Measurements from ENCODE around the gene CCDC197. TPM values are rescaled to one million over a fixed set of nuclear protein-coding genes. Genes with fewer than 3 reads are reported as not detected.

CCDC197 gene
- total RNA-seq, 1 experiment from 2014 or later: not detected

DNA sequence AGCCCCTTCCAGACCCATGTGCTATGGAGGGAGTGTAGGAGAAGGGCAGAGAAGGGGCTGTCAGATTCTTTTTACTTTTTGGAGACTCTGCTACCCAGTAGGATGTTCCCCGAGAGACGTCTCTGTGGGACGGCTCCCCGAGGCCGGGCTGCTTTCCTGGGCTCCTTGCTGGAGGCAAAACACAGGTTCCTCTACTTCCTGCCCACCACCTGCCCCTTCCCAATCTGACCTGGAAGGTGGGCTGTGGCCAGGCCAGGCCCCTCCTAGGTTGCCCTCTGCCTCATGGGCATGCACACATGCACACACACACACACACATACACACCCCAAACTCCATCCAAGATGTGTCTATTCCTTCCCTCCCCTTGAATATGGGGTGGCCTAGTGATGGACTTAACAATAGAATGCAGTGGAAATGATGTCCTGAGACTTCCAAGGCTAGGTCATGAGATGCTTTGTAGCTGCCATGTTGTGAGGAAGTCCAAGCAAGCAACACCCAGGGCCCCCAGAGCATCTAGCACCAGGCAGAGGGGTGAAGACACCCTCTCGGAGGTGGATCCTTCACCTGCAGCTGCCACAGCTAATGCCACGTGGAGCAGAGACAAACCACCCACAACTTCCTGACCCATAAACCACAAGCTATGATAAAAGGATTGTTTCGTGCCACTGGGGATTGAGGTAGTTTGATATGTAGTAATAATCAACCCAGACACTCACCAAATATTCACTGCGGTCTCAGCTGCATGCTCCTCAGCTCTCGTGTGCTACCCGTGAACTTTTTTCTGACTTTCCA is 19.1 kb upstream of the CCDC197 start:
- ATAC-seq: no peak
- Mint-ChIP-seq H3K4me3 (no peak overlapping the region), H3K27ac (no peak overlapping the region), H3K36me3 (no peaks in the 10 kb centered on the region), H3K4me1 (peaks cover 8% of the 10 kb centered on the region), H3K27me3 (ENCODE audit: low read depth) (no peaks in the 10 kb centered on the region), H3K9me3 (no peaks in the 10 kb centered on the region)
- DNase-seq (ENCODE audit: low spot score): no peak
- TF ChIP-seq, protein P1, sequence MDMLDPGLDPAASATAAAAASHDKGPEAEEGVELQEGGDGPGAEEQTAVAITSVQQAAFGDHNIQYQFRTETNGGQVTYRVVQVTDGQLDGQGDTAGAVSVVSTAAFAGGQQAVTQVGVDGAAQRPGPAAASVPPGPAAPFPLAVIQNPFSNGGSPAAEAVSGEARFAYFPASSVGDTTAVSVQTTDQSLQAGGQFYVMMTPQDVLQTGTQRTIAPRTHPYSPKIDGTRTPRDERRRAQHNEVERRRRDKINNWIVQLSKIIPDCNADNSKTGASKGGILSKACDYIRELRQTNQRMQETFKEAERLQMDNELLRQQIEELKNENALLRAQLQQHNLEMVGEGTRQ (CRISPR knock-in tag; IDR thresholded peaks at IDR 0.05): no peak
- TF ChIP-seq SOX15 (CRISPR knock-in tag; IDR thresholded peaks at IDR 0.05) (no peak), ZNF121 (CRISPR knock-in tag; IDR thresholded peaks at IDR 0.05) (no peak)
- POLR2A ChIA-PET: no interaction called here
- CTCF ChIA-PET: interaction anchor here (0.5 to 4.8 kb wide), 3 partner anchors 10 to 158 kb away, joined by 3 to 30 read pairs (median 3); no protein-coding TSS in a partner anchor

DNA sequence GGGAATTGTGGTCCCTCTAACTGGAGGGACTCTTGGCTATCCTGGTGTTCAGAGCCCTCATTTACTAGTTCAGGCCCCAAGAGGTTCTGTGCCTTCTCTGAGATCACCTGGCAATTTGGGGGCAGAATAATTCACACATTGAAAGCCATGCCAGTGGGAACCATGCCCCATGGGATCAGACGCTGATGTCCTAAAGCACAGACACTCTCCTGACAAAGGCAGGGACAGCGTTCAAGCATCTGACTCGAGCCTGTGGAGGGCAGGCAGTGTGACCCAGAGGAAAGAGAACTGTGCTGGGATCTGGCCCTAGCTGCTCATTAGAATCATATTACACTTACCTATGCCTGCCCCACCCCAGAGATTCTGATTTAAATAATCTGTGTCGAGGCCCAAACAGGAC is 18.4 kb upstream of the CCDC197 start:
- no peaks in the 10 kb centered on the region for H3K27me3 Mint-ChIP-seq (ENCODE audit: low read depth)
- H3K9me3 Mint-ChIP-seq: no peaks in the 10 kb centered on the region
- peaks cover 9% of the 10 kb centered on the region for H3K4me1 Mint-ChIP-seq
- ChIA-PET POLR2A (no interaction called here), CTCF (interaction anchor here (0.5 to 4.8 kb wide), 3 partner anchors 9 to 158 kb away, joined by 3 to 30 read pairs (median 3); no protein-coding TSS in a partner anchor)
- TF ChIP-seq, protein P2, sequence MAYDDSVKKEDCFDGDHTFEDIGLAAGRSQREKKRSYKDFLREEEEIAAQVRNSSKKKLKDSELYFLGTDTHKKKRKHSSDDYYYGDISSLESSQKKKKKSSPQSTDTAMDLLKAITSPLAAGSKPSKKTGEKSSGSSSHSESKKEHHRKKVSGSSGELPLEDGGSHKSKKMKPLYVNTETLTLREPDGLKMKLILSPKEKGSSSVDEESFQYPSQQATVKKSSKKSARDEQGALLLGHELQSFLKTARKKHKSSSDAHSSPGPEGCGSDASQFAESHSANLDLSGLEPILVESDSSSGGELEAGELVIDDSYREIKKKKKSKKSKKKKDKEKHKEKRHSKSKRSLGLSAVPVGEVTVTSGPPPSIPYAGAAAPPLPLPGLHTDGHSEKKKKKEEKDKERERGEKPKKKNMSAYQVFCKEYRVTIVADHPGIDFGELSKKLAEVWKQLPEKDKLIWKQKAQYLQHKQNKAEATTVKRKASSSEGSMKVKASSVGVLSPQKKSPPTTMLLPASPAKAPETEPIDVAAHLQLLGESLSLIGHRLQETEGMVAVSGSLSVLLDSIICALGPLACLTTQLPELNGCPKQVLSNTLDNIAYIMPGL (CRISPR knock-in tag; IDR thresholded peaks at IDR 0.05): no peak
- no peak for TF ChIP-seq NFE2L1 (CRISPR knock-in tag; IDR thresholded peaks at IDR 0.05)
- no peak for DNase-seq (ENCODE audit: low spot score)
- H3K36me3 Mint-ChIP-seq: no peaks in the 10 kb centered on the region
- ATAC-seq: no peak
- H3K4me3 Mint-ChIP-seq: no peak overlapping the region
- no peak overlapping the region for H3K27ac Mint-ChIP-seq

DNA sequence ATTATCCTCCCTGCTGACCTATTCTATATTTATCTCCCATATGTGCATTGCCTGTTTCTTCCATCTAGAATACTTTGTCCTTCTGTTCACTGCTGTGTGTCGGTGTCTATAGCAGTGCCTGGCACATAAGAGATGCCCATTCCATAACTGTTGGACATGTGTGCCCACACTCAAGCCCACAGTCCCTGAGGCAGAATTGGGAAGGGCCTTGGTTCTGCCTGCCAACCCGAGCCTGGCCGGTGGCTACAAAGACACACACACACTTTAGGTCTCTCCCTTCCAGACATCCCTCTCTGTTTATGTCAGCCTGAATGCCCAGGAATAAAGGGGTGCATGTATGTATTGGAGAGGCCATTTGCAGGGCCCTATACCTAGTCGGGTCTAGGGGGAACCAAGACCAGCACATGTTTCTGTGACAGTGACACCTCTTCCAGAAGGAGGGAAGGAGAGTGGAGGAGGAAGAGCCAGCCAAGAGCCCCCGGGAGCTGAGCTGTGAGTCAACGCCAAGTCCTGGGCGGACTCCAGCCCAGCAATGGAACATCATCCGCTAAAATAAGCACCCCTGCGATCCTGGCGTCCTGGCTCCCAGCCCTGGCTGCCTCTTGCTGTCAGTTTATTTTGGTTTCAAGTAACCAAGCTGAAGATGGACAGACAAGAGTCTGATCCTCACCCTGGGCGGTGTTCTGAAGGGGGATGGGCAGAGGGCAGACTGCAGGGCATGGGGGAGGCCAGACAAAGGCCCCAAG is 16.5 kb upstream of the CCDC197 start:
- ChIA-PET CTCF (interaction anchor here (1.5 to 7.3 kb wide), 2 partner anchors 41 to 56 kb away, joined by 4 to 71 read pairs; no protein-coding TSS in a partner anchor), POLR2A (no interaction called here)
- DNase-seq (ENCODE audit: low spot score) (no peak), ATAC-seq (no peak)
- Mint-ChIP-seq H3K27ac (no peak overlapping the region), H3K4me3 (no peak overlapping the region), H3K27me3 (ENCODE audit: low read depth) (no peaks in the 10 kb centered on the region; the same call in 1 of the 2 replicates), H3K9me3 (no peaks in the 10 kb centered on the region), H3K36me3 (no peaks in the 10 kb centered on the region), H3K4me1 (peaks cover 17% of the 10 kb centered on the region)
- TF ChIP-seq GRHL2 (CRISPR knock-in tag; IDR thresholded peaks at IDR 0.05; ENCODE audit: insufficient replicate concordance, severe bottlenecking) (no peak), SP1 (CRISPR knock-in tag; conservative IDR thresholded peaks at IDR 0.05) (no peak), CREM (CRISPR knock-in tag; IDR thresholded peaks at IDR 0.05) (no peak), NFE2L1 (CRISPR knock-in tag; IDR thresholded peaks at IDR 0.05) (no peak), ZNF219 (CRISPR knock-in tag; IDR thresholded peaks at IDR 0.05; ENCODE audit: borderline replicate concordance) (no peak), TEAD1 (CRISPR knock-in tag; IDR thresholded peaks at IDR 0.05) (no peak), NR1H2 (CRISPR knock-in tag; IDR thresholded peaks at IDR 0.05) (no peak)
- TF ChIP-seq, protein P3, sequence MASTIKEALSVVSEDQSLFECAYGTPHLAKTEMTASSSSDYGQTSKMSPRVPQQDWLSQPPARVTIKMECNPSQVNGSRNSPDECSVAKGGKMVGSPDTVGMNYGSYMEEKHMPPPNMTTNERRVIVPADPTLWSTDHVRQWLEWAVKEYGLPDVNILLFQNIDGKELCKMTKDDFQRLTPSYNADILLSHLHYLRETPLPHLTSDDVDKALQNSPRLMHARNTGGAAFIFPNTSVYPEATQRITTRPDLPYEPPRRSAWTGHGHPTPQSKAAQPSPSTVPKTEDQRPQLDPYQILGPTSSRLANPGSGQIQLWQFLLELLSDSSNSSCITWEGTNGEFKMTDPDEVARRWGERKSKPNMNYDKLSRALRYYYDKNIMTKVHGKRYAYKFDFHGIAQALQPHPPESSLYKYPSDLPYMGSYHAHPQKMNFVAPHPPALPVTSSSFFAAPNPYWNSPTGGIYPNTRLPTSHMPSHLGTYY (CRISPR knock-in tag; IDR thresholded peaks at IDR 0.05): no peak
- TF ChIP-seq, protein P4, sequence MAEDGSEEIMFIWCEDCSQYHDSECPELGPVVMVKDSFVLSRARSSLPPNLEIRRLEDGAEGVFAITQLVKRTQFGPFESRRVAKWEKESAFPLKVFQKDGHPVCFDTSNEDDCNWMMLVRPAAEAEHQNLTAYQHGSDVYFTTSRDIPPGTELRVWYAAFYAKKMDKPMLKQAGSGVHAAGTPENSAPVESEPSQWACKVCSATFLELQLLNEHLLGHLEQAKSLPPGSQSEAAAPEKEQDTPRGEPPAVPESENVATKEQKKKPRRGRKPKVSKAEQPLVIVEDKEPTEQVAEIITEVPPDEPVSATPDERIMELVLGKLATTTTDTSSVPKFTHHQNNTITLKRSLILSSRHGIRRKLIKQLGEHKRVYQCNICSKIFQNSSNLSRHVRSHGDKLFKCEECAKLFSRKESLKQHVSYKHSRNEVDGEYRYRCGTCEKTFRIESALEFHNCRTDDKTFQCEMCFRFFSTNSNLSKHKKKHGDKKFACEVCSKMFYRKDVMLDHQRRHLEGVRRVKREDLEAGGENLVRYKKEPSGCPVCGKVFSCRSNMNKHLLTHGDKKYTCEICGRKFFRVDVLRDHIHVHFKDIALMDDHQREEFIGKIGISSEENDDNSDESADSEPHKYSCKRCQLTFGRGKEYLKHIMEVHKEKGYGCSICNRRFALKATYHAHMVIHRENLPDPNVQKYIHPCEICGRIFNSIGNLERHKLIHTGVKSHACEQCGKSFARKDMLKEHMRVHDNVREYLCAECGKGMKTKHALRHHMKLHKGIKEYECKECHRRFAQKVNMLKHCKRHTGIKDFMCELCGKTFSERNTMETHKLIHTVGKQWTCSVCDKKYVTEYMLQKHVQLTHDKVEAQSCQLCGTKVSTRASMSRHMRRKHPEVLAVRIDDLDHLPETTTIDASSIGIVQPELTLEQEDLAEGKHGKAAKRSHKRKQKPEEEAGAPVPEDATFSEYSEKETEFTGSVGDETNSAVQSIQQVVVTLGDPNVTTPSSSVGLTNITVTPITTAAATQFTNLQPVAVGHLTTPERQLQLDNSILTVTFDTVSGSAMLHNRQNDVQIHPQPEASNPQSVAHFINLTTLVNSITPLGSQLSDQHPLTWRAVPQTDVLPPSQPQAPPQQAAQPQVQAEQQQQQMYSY (CRISPR knock-in tag; IDR thresholded peaks at IDR 0.05): no peak
- TF ChIP-seq, protein P5, sequence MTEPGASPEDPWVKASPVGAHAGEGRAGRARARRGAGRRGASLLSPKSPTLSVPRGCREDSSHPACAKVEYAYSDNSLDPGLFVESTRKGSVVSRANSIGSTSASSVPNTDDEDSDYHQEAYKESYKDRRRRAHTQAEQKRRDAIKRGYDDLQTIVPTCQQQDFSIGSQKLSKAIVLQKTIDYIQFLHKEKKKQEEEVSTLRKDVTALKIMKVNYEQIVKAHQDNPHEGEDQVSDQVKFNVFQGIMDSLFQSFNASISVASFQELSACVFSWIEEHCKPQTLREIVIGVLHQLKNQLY (CRISPR knock-in tag; IDR thresholded peaks at IDR 0.05): no peak
- TF ChIP-seq, protein P6, sequence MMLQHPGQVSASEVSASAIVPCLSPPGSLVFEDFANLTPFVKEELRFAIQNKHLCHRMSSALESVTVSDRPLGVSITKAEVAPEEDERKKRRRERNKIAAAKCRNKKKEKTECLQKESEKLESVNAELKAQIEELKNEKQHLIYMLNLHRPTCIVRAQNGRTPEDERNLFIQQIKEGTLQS (CRISPR knock-in tag; conservative IDR thresholded peaks at IDR 0.05): no peak

Data from WTC11 (cell line).